Measurements from ENCODE around the gene SRD5A1.

SRD5A1 gene

GRCh38 chr5:6595405-6595804 lies 37.8 kb upstream of the SRD5A1 start:
- no peak for DNase-seq (ENCODE audit: low read depth)
- TF ChIP-seq CTCF (IDR thresholded peaks at IDR 0.05; ENCODE audit: insufficient read depth, low read depth, low read length, missing control alignments) = no peak

GRCh38 chr5:6596388-6596787 lies 36.9 kb upstream of the SRD5A1 start:
- no peak for TF ChIP-seq CTCF (IDR thresholded peaks at IDR 0.05; ENCODE audit: insufficient read depth, low read depth, low read length, missing control alignments)
- no peak for DNase-seq (ENCODE audit: low read depth)
- H3K4me3 ChIP-seq (ENCODE audit: low read depth, low read length) = no peak overlapping the region

More at GRCh38 chr5:6595405-6595804, 37.8 kb upstream of the SRD5A1 start:
- no peak overlapping the region for H3K4me3 ChIP-seq (ENCODE audit: low read depth, low read length)

- DNase-seq (ENCODE audit: low read depth) = no peak
- no peak for TF ChIP-seq CTCF (IDR thresholded peaks at IDR 0.05; ENCODE audit: insufficient read depth, low read depth, low read length, missing control alignments)
- H3K4me3 ChIP-seq (ENCODE audit: low read depth, low read length) = no peak overlapping the region
Measured at GRCh38 chr5:6597557-6597956, 35.7 kb upstream of the SRD5A1 start.

GRCh38 chr5:6598351-6598900 lies 34.8 kb upstream of the SRD5A1 start:
- no peak overlapping the region for H3K4me3 ChIP-seq (ENCODE audit: low read depth, low read length)
- DNase-seq (ENCODE audit: low read depth) = no peak
- no peak for TF ChIP-seq CTCF (IDR thresholded peaks at IDR 0.05; ENCODE audit: insufficient read depth, low read depth, low read length, missing control alignments)

GRCh38 chr5:6599739-6600138 lies 33.5 kb upstream of the SRD5A1 start:
- no peak for DNase-seq (ENCODE audit: low read depth)
- no peak overlapping the region for H3K4me3 ChIP-seq (ENCODE audit: low read depth, low read length)
- no peak for TF ChIP-seq CTCF (IDR thresholded peaks at IDR 0.05; ENCODE audit: insufficient read depth, low read depth, low read length, missing control alignments)

GRCh38 chr5:6601271-6601670 lies 32.0 kb upstream of the SRD5A1 start:
- DNase-seq (ENCODE audit: low read depth) = no peak
- H3K4me3 ChIP-seq (ENCODE audit: low read depth, low read length) = no peak overlapping the region
- TF ChIP-seq CTCF (IDR thresholded peaks at IDR 0.05; ENCODE audit: insufficient read depth, low read depth, low read length, missing control alignments) = no peak

GRCh38 chr5:6601816-6602215 lies 31.4 kb upstream of the SRD5A1 start:
- DNase-seq (ENCODE audit: low read depth) = no peak
- no peak for TF ChIP-seq CTCF (IDR thresholded peaks at IDR 0.05; ENCODE audit: insufficient read depth, low read depth, low read length, missing control alignments)

More at GRCh38 chr5:6601816-6602215, 31.4 kb upstream of the SRD5A1 start:
- no peak overlapping the region for H3K4me3 ChIP-seq (ENCODE audit: low read depth, low read length)
